OCI-LY7 (cell line): Measurements from ENCODE around the gene ZC3H4. TPM values are rescaled to one million over a fixed set of nuclear protein-coding genes. Genes with fewer than 3 reads are reported as not detected.

Experiments
- BruUV-seq: library from RNA; stranded (reverse); fragments of 400-500 nt; replicated peaks from 2 replicates; lab custom pipeline; 2021; lab: Mats Ljungman, UMichigan
- CTCF ChIA-PET: fragments of 300-600 bp; sonication (Branson Sonifier 250); formaldehyde crosslinking; loops from one replicate; lab custom pipeline; 2022; ENCODE audit warnings: antibody characterized with exemption; ENCODE audit not compliant: unreplicated experiment; lab: Charles Lee
- POLR2A ChIA-PET: fragments of 300-600 bp; sonication (Branson Sonifier 250); formaldehyde crosslinking; loops from one replicate; lab custom pipeline; 2022; ENCODE audit warnings: antibody characterized with exemption; lab: Charles Lee
- DNase-seq: peaks from one replicate; pipeline ENCODE4 v3.0.0-alpha.2; 2015; ENCODE audit warnings: low spot score
- H2AFZ ChIP-seq: fragments of 200-600 bp; sonication (generic), shearing (Covaris generic); 2 replicates; pipeline ENCODE4 v1.6.1; 2014; ENCODE audit warnings: mild to moderate bottlenecking, antibody characterized with exemption, low read length, moderate library complexity
- H3K27ac ChIP-seq: fragments of 200-600 bp; sonication (generic); 2 replicates; pipeline ENCODE4 v1.5.1; 2014; ENCODE audit warnings: mixed run types, low read depth, mild to moderate bottlenecking, moderate library complexity, low read length, inconsistent platforms; ENCODE audit not compliant: poor library complexity, severe bottlenecking
- H3K36me3 ChIP-seq: fragments of 200-600 bp; sonication (generic); 2 replicates; pipeline ENCODE4 v1.6.1; 2014; ENCODE audit warnings: mild to moderate bottlenecking, antibody characterized with exemption, low read length, moderate library complexity, mixed read lengths; ENCODE audit not compliant: insufficient read depth
- H3K4me1 ChIP-seq: fragments of 200-600 bp; sonication (generic); 2 replicates; pipeline ENCODE4 v1.5.1; 2014; ENCODE audit warnings: mild to moderate bottlenecking, low read length; ENCODE audit not compliant: insufficient read depth, poor library complexity, severe bottlenecking
- H3K4me2 ChIP-seq: fragments of 200-600 bp; sonication (generic); 2 replicates; pipeline ENCODE4 v1.6.1; 2014; ENCODE audit warnings: mild to moderate bottlenecking, low read length
- H3K4me3 ChIP-seq: fragments of 200-600 bp; sonication (generic); 2 replicates; pipeline ENCODE4 v1.5.1; 2014; ENCODE audit warnings: mild to moderate bottlenecking, low read depth, low read length; ENCODE audit not compliant: poor library complexity, severe bottlenecking
- H3K79me2 ChIP-seq: fragments of 200-600 bp; sonication (generic); 2 replicates; pipeline ENCODE4 v1.6.1; 2016; ENCODE audit warnings: low read depth, mild to moderate bottlenecking, low read length, moderate library complexity, mixed read lengths; ENCODE audit not compliant: insufficient read depth
- H3K9me2 ChIP-seq: fragments of 200-600 bp; sonication (generic); 2 replicates; pipeline ENCODE4 v1.6.1; 2016; ENCODE audit warnings: mild to moderate bottlenecking, low read length, mixed read lengths; ENCODE audit not compliant: insufficient read depth
- H3K9me3 ChIP-seq: fragments of 200-600 bp; sonication (generic); 2 replicates; pipeline ENCODE4 v1.6.1; 2014; ENCODE audit warnings: mild to moderate bottlenecking, mixed run types, low read length, mixed read lengths
- H4K20me1 ChIP-seq: fragments of 200-600 bp; sonication (generic); 2 replicates; pipeline ENCODE4 v1.6.1; 2014; ENCODE audit warnings: mild to moderate bottlenecking, antibody characterized with exemption, low read length, moderate library complexity, mixed read lengths; ENCODE audit not compliant: insufficient read depth
- CTCF ChIP-seq: fragments of 200-600 bp; sonication (generic); conservative IDR thresholded peaks from 2 replicates; pipeline ENCODE4 v1.5.1; 2014; ENCODE audit warnings: mild to moderate bottlenecking, antibody characterized with exemption, low read length, moderate library complexity, mixed read lengths
- EZH2phosphoT487 ChIP-seq: fragments of 200-600 bp; sonication (generic); IDR thresholded peaks from 2 replicates; pipeline ENCODE4 v1.6.1; 2018; ENCODE audit warnings: low read depth, borderline replicate concordance, mild to moderate bottlenecking, mixed run types, antibody characterized with exemption, low read length, moderate library complexity, mixed read lengths
- intact Hi-C: fragments of 100-400 bp; cut with micrococcal nuclease; formaldehyde crosslinking; loops from one replicate; pipeline ENCODE4 v1.10.0; 2022; ENCODE audit not compliant: unreplicated experiment
- total RNA-seq, 2 experiments: library from RNA; depleted of rRNA in 1 of 2; stranded (reverse); fragments of >200 nt in 1 of 2; shearing (Covaris generic) in 1 of 2; gene quantifications; 2 replicates each; pipeline ENCODE4 v1.2.3, GENCODE V29; 2014 to 2022

ZC3H4 gene
- total RNA-seq, 2 experiments from 2014 or later = 23.0 to 76.8 TPM

- no peak overlapping the region for H2AFZ ChIP-seq
- H4K20me1 ChIP-seq = no peaks in the 10 kb centered on the region
- H3K4me3 ChIP-seq = no peak overlapping the region
- H3K9me2 ChIP-seq = no peaks in the 10 kb centered on the region
- H3K36me3 ChIP-seq = peaks cover 69% of the 10 kb centered on the region
- ChIA-PET POLR2A (no interaction called here), CTCF (no interaction called here)
- no peak for DNase-seq
- BruUV-seq = no TSS peak
- TF ChIP-seq EZH2phosphoT487 (no peak), CTCF (no peak)
- H3K4me2 ChIP-seq = no peak overlapping the region
- no peak overlapping the region for H3K27ac ChIP-seq
- intact Hi-C loops = no loop called here
- no peaks in the 10 kb centered on the region for H3K79me2 ChIP-seq
- no peaks in the 10 kb centered on the region for H3K9me3 ChIP-seq
- H3K4me1 ChIP-seq = no peaks in the 10 kb centered on the region
Observed at GRCh38 chr19:47065242-47065641, 48.3 kb downstream of the ZC3H4 start.

GRCh38 chr19:47063874-47064273 lies 49.7 kb downstream of the ZC3H4 start:
- Histone ChIP-seq H3K4me1 (no peaks in the 10 kb centered on the region), H4K20me1 (no peaks in the 10 kb centered on the region), H3K9me3 (no peaks in the 10 kb centered on the region), H3K36me3 (peaks cover 55% of the 10 kb centered on the region), H3K4me2 (no peak overlapping the region), H3K79me2 (no peaks in the 10 kb centered on the region), H3K9me2 (no peaks in the 10 kb centered on the region), H3K27ac (no peak overlapping the region), H3K4me3 (no peak overlapping the region), H2AFZ (no peak overlapping the region)
- POLR2A ChIA-PET = interaction anchor here (0.6 kb wide), 1 partner anchor 210 kb away, joined by 3 read pairs; no protein-coding TSS in a partner anchor
- intact Hi-C loops = no loop called here
- BruUV-seq = no TSS peak
- CTCF ChIA-PET = no interaction called here
- no peak for DNase-seq
- no peak for TF ChIP-seq CTCF
- no peak for TF ChIP-seq EZH2phosphoT487

- BruUV-seq = no TSS peak
- no peak overlapping the region for H3K4me2 ChIP-seq
- intact Hi-C loops = no loop called here
- peaks cover 5% of the 10 kb centered on the region for H3K36me3 ChIP-seq
- no peak for DNase-seq
- POLR2A ChIA-PET = interaction anchor here (0.6 to 1.0 kb wide), 3 partner anchors 12 to 20 kb away, joined by 3 to 4 read pairs (median 3); no protein-coding TSS in a partner anchor
- no peak overlapping the region for H3K27ac ChIP-seq
- H2AFZ ChIP-seq = no peak overlapping the region
- H3K4me3 ChIP-seq = no peak overlapping the region
- TF ChIP-seq EZH2phosphoT487 = no peak
- TF ChIP-seq CTCF = no peak
- no peaks in the 10 kb centered on the region for H3K4me1 ChIP-seq
- H3K9me2 ChIP-seq = no peaks in the 10 kb centered on the region
- CTCF ChIA-PET = no interaction called here
- H4K20me1 ChIP-seq = no peaks in the 10 kb centered on the region
- no peaks in the 10 kb centered on the region for H3K79me2 ChIP-seq
- H3K9me3 ChIP-seq = no peaks in the 10 kb centered on the region
Observed at GRCh38 chr19:47058621-47059022, 55.0 kb downstream of the ZC3H4 start.
